ENCODE data around the gene GUSB. TPM values are rescaled to one million over a fixed set of nuclear protein-coding genes. Genes with fewer than 3 reads are reported as not detected.

The GUSB gene
- total RNA-seq, 1 experiment from 2014 or later: 36.5 TPM

DNA sequence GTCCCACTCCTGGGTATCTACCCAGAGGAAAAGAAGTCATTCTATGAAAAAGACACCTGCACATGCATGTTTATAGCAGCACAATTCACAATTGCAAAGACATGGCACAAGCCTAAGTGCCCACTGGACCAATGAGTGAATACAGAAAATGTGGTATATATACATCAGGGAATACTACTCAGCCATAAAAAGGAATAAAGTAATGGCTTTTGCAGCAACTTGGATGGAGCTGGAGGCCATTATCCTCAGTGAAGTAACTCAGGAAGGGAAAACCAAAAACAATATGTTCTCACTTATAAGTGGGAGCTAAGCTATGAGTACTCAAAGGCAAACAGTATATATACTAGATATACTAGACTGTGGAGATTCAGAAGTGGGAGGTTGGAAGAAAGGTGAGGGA, 55.4 kb downstream of the GUSB start:
- intact Hi-C loops (cut with micrococcal nuclease; ENCODE audit: unreplicated experiment): no loop called here
- CTCF ChIA-PET: interaction anchor here (0.6 kb wide), 1 partner anchor 184 kb away, joined by 3 read pairs; no protein-coding TSS in a partner anchor

DNA sequence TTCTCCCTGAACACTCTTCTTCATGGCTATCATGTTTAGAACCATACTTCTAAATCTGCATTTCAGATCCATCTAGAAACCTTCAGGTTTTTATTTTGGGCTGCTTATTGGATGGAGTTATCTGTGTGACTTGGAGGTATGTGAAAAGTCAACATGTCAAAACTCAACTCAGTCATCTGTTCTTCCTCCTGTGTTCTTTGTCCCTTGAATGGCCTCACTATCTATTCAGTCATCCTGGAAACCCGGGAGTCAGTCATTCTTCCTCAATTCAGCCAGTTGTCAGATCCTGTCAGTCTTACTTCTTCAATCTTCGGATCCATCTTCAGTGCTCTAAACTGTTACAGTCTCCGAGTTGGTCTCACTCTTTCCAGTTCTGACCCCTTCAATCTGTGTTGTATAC, 57.0 kb downstream of the GUSB start:
- intact Hi-C loops (cut with micrococcal nuclease; ENCODE audit: unreplicated experiment): no loop called here
- no peak overlapping the region for H3K27ac Mint-ChIP-seq (ENCODE audit: unreplicated experiment)
- no peak overlapping the region for H3K4me3 Mint-ChIP-seq (ENCODE audit: low read depth, unreplicated experiment)
- H3K27me3 Mint-ChIP-seq (ENCODE audit: unreplicated experiment): no peaks in the 10 kb centered on the region
- no TSS peak for BruUV-seq (replicated peaks)
- H3K9me3 Mint-ChIP-seq (ENCODE audit: low read depth, unreplicated experiment): peaks cover 2% of the 10 kb centered on the region
- TF ChIP-seq, protein P1, sequence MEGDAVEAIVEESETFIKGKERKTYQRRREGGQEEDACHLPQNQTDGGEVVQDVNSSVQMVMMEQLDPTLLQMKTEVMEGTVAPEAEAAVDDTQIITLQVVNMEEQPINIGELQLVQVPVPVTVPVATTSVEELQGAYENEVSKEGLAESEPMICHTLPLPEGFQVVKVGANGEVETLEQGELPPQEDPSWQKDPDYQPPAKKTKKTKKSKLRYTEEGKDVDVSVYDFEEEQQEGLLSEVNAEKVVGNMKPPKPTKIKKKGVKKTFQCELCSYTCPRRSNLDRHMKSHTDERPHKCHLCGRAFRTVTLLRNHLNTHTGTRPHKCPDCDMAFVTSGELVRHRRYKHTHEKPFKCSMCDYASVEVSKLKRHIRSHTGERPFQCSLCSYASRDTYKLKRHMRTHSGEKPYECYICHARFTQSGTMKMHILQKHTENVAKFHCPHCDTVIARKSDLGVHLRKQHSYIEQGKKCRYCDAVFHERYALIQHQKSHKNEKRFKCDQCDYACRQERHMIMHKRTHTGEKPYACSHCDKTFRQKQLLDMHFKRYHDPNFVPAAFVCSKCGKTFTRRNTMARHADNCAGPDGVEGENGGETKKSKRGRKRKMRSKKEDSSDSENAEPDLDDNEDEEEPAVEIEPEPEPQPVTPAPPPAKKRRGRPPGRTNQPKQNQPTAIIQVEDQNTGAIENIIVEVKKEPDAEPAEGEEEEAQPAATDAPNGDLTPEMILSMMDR (IDR thresholded peaks at IDR 0.05; ENCODE audit: unreplicated experiment): no peak
- CTCF ChIA-PET: no interaction called here
- H3K4me1 Mint-ChIP-seq (ENCODE audit: low read depth, unreplicated experiment): no peaks in the 10 kb centered on the region
- DNase-seq: no peak
- H3K36me3 Mint-ChIP-seq (ENCODE audit: insufficient read depth, unreplicated experiment): no peaks in the 10 kb centered on the region

More for the DNA sequence above, 55.4 kb downstream of the GUSB start:
- Mint-ChIP-seq H3K9me3 (ENCODE audit: low read depth, unreplicated experiment) (peaks cover 2% of the 10 kb centered on the region), H3K36me3 (ENCODE audit: insufficient read depth, unreplicated experiment) (no peaks in the 10 kb centered on the region), H3K4me1 (ENCODE audit: low read depth, unreplicated experiment) (peaks cover under 1% of the 10 kb centered on the region), H3K4me3 (ENCODE audit: low read depth, unreplicated experiment) (no peak overlapping the region), H3K27me3 (ENCODE audit: unreplicated experiment) (no peaks in the 10 kb centered on the region), H3K27ac (ENCODE audit: unreplicated experiment) (no peak overlapping the region)
- TF ChIP-seq, protein P1 (IDR thresholded peaks at IDR 0.05; ENCODE audit: unreplicated experiment): no peak
- BruUV-seq (replicated peaks): no TSS peak
- no peak for DNase-seq

DNA sequence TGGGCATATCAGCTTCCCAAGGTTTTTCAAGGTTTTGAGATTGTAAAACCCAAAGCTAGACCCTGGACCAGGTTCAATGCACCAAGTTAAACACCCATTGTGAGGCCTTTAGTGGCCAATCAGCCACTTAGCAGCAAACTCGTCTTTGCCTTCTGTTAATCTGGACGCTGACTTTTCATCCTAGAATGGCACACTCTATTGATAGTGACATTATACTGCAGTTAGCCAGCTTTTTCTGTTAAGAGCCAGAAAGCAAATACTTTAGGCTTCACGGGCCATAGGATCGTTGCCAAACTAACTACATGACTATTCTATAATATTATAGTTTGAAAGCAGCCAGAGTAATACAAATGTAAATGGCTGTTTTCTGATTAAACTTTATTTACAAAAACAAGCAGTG, 57.8 kb downstream of the GUSB start:
- Mint-ChIP-seq H3K4me1 (ENCODE audit: low read depth, unreplicated experiment) (no peaks in the 10 kb centered on the region), H3K4me3 (ENCODE audit: low read depth, unreplicated experiment) (no peak overlapping the region), H3K36me3 (ENCODE audit: insufficient read depth, unreplicated experiment) (no peaks in the 10 kb centered on the region), H3K9me3 (ENCODE audit: low read depth, unreplicated experiment) (peaks cover 2% of the 10 kb centered on the region), H3K27ac (ENCODE audit: unreplicated experiment) (no peak overlapping the region), H3K27me3 (ENCODE audit: unreplicated experiment) (no peaks in the 10 kb centered on the region)
- intact Hi-C loops (cut with micrococcal nuclease; ENCODE audit: unreplicated experiment): no loop called here
- no peak for DNase-seq
- TF ChIP-seq, protein P1 (IDR thresholded peaks at IDR 0.05; ENCODE audit: unreplicated experiment): no peak
- CTCF ChIA-PET: no interaction called here
- BruUV-seq (replicated peaks): no TSS peak

DNA sequence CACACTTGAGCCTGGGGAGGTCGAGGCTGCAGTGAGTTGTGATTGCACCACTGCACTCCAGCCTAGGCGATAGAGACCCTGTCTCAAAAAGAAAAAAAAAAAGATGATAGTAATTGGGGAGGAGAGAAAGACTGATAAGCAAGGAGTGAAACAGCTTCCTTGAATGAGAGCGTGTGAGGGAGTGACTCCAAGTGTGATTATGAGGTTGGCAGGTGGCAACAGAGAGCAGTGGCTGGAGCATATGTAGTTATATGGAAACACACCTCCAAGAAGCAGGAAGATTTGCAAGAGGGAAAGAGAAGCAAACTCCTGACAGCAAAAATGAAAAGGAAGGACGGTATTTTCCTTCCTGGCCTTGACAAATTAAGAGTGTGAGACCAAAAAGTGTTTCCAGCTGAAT, 58.7 kb downstream of the GUSB start:
- DNase-seq: no peak
- no peaks in the 10 kb centered on the region for H3K4me1 Mint-ChIP-seq (ENCODE audit: low read depth, unreplicated experiment)
- no peak overlapping the region for H3K4me3 Mint-ChIP-seq (ENCODE audit: low read depth, unreplicated experiment)
- BruUV-seq (replicated peaks): no TSS peak
- no peaks in the 10 kb centered on the region for H3K27me3 Mint-ChIP-seq (ENCODE audit: unreplicated experiment)
- peaks cover 2% of the 10 kb centered on the region for H3K9me3 Mint-ChIP-seq (ENCODE audit: low read depth, unreplicated experiment)
- TF ChIP-seq, protein P1 (IDR thresholded peaks at IDR 0.05; ENCODE audit: unreplicated experiment): no peak
- intact Hi-C loops (cut with micrococcal nuclease; ENCODE audit: unreplicated experiment): no loop called here
- no peaks in the 10 kb centered on the region for H3K36me3 Mint-ChIP-seq (ENCODE audit: insufficient read depth, unreplicated experiment)
- H3K27ac Mint-ChIP-seq (ENCODE audit: unreplicated experiment): no peak overlapping the region
- CTCF ChIA-PET: no interaction called here
